Vagina (tissue), 2 donors: ENCODE results near the gene DMD. TPM values are rescaled to one million over a fixed set of nuclear protein-coding genes. Genes with fewer than 3 reads are reported as not detected.

ENCODE experiments used
- DNase-seq, 2 donors: peaks; one replicate each; pipeline ENCODE4 v3.0.0-alpha.2; 2017; ENCODE audit errors: extremely low spot score in 2 of 2
- H3K27ac ChIP-seq: fragments of 200-600 bp; sonication (generic); one replicate; pipeline ENCODE4 v1.5.1; 2019
- H3K27me3 ChIP-seq: fragments of 200-600 bp; sonication (generic); one replicate; pipeline ENCODE4 v1.5.1; 2019
- H3K36me3 ChIP-seq, 2 donors: fragments of 200-600 bp; sonication (generic); one replicate each; pipeline ENCODE4 v1.5.1; 2017 to 2019
- H3K4me1 ChIP-seq: fragments of 200-600 bp; sonication (generic); one replicate; pipeline ENCODE4 v1.5.1; 2019
- H3K4me3 ChIP-seq, 2 donors: fragments of 200-600 bp; sonication (generic); 1 replicate in 1 of 2; 2 replicates in 1 of 2; pipeline ENCODE4 v1.5.1; 2016 to 2019
- H3K9me3 ChIP-seq: fragments of 200-600 bp; sonication (generic); one replicate; pipeline ENCODE4 v1.5.1; 2019
- CTCF ChIP-seq, 3 experiments: fragments of 450-650 bp in 2 of 3; fragments of 200-600 bp in 1 of 3; sonication (generic) in 1 of 3; IDR thresholded peaks; one replicate each; pipeline ENCODE4 v1.5.1; 2017 to 2019; ENCODE audit warnings: antibody characterized with exemption in 3 of 3, mild to moderate bottlenecking in 2 of 3, moderate library complexity in 2 of 3
- POLR2A ChIP-seq, 2 donors: fragments of 450-650 bp; IDR thresholded peaks; one replicate each; pipeline ENCODE4 v1.6.1; 2017; ENCODE audit warnings: antibody characterized with exemption in 2 of 2, mild to moderate bottlenecking in 2 of 2, moderate library complexity in 2 of 2
- POLR2AphosphoS5 ChIP-seq, 2 donors: sonication (generic); formaldehyde crosslinking; IDR thresholded peaks; one replicate each; pipeline ENCODE4 v1.9.0; 2017; ENCODE audit warnings: antibody characterized with exemption in 2 of 2, mild to moderate bottlenecking in 2 of 2, low read depth in 1 of 2; ENCODE audit not compliant: insufficient read depth in 1 of 2
- intact Hi-C: fragments of 100-400 bp; cut with DNase I; formaldehyde crosslinking; loops from one replicate; pipeline ENCODE4 v1.15.1; 2023
- total RNA-seq: library from RNA; depleted of rRNA; stranded (reverse); fragments of >200 nt; gene quantifications from one replicate; pipeline ENCODE4 v1.2.3, GENCODE V29; 2016

The DMD gene
- total RNA-seq, 1 donor from 2014 or later: 25.8 TPM

GRCh38 chrX:31245714-31246113, 1965.6 kb downstream of the DMD start:
- H3K36me3 ChIP-seq: no peaks in the 10 kb centered on the region
- TF ChIP-seq POLR2AphosphoS5 (IDR thresholded peaks at IDR 0.05; ENCODE audit: insufficient read depth in 1 of 2, low read depth in 1 of 2) (no peak), CTCF (IDR thresholded peaks at IDR 0.05) (no peak)
- no peak overlapping the region for H3K27ac ChIP-seq
- H3K4me1 ChIP-seq: no peaks in the 10 kb centered on the region
- no peak overlapping the region for H3K4me3 ChIP-seq
- H3K9me3 ChIP-seq: no peaks in the 10 kb centered on the region
- DNase-seq: no peak
- H3K27me3 ChIP-seq: no peaks in the 10 kb centered on the region
- intact Hi-C loops: no loop called here

GRCh38 chrX:31243804-31244203, 1967.5 kb downstream of the DMD start:
- no peak for TF ChIP-seq CTCF (IDR thresholded peaks at IDR 0.05)
- no peak for TF ChIP-seq POLR2AphosphoS5 (IDR thresholded peaks at IDR 0.05; ENCODE audit: insufficient read depth in 1 of 2, low read depth in 1 of 2)
- TF ChIP-seq POLR2A (IDR thresholded peaks at IDR 0.05): no peak

GRCh38 chrX:31240982-31241381, 1970.4 kb downstream of the DMD start:
- no peaks in the 10 kb centered on the region for H3K36me3 ChIP-seq
- no peaks in the 10 kb centered on the region for H3K9me3 ChIP-seq
- intact Hi-C loops: no loop called here
- no peak for DNase-seq
- no peak overlapping the region for H3K27ac ChIP-seq
- TF ChIP-seq POLR2AphosphoS5 (IDR thresholded peaks at IDR 0.05; ENCODE audit: insufficient read depth in 1 of 2, low read depth in 1 of 2) (no peak), POLR2A (IDR thresholded peaks at IDR 0.05) (no peak), CTCF (IDR thresholded peaks at IDR 0.05) (no peak)
- H3K4me1 ChIP-seq: no peaks in the 10 kb centered on the region
- H3K27me3 ChIP-seq: no peaks in the 10 kb centered on the region
- no peak overlapping the region for H3K4me3 ChIP-seq

More at GRCh38 chrX:31243804-31244203, 1967.5 kb downstream of the DMD start:
- Histone ChIP-seq H3K27me3 (no peaks in the 10 kb centered on the region), H3K27ac (no peak overlapping the region), H3K4me3 (no peak overlapping the region), H3K36me3 (no peaks in the 10 kb centered on the region), H3K9me3 (no peaks in the 10 kb centered on the region), H3K4me1 (no peaks in the 10 kb centered on the region)
- intact Hi-C loops: no loop called here
- DNase-seq: no peak

GRCh38 chrX:31237189-31237588, 1974.2 kb downstream of the DMD start:
- intact Hi-C loops: no loop called here
- TF ChIP-seq POLR2AphosphoS5 (IDR thresholded peaks at IDR 0.05; ENCODE audit: insufficient read depth in 1 of 2, low read depth in 1 of 2) (no peak), CTCF (IDR thresholded peaks at IDR 0.05) (no peak), POLR2A (IDR thresholded peaks at IDR 0.05) (no peak)
- Histone ChIP-seq H3K4me3 (no peak overlapping the region), H3K27ac (no peak overlapping the region), H3K36me3 (no peaks in the 10 kb centered on the region), H3K27me3 (no peaks in the 10 kb centered on the region), H3K4me1 (no peaks in the 10 kb centered on the region), H3K9me3 (no peaks in the 10 kb centered on the region)
- DNase-seq: no peak

- H3K4me1 ChIP-seq: no peaks in the 10 kb centered on the region
- TF ChIP-seq CTCF (IDR thresholded peaks at IDR 0.05): no peak
- TF ChIP-seq POLR2AphosphoS5 (IDR thresholded peaks at IDR 0.05; ENCODE audit: insufficient read depth in 1 of 2, low read depth in 1 of 2): no peak
- TF ChIP-seq POLR2A (IDR thresholded peaks at IDR 0.05): no peak
- intact Hi-C loops: no loop called here
- no peaks in the 10 kb centered on the region for H3K27me3 ChIP-seq
- H3K27ac ChIP-seq: no peak overlapping the region
- no peaks in the 10 kb centered on the region for H3K9me3 ChIP-seq
- DNase-seq: no peak
- no peak overlapping the region for H3K4me3 ChIP-seq
- H3K36me3 ChIP-seq: no peaks in the 10 kb centered on the region
These were observed 1975.1 kb downstream of the DMD start for GRCh38 chrX:31236231-31236630.
